HCT116 (cell line): ENCODE measurements around the gene PRR7.

Experiments used
- EZH2 ChIP-seq: fragments of 200-600 bp; sonication (generic); IDR thresholded peaks from 2 replicates; pipeline ENCODE4 v1.6.1; 2017; ENCODE audit warnings: antibody characterized with exemption, mixed run types
- EZH2phosphoT487 ChIP-seq: fragments of 200-600 bp; IDR thresholded peaks from 2 replicates; pipeline ENCODE4 v1.6.1; 2018; ENCODE audit warnings: antibody characterized with exemption, borderline replicate concordance
- JUND ChIP-seq: IDR thresholded peaks from 2 replicates; pipeline ENCODE4 v1.6.1; 2012
- POLR2A ChIP-seq: IDR thresholded peaks from 2 replicates; pipeline ENCODE4 v1.7.0; 2011; ENCODE audit warnings: borderline replicate concordance; ENCODE audit not compliant: insufficient read depth, insufficient read length; ENCODE audit errors: extremely low read depth
- POLR2AphosphoS5 ChIP-seq: IDR thresholded peaks from 2 replicates; pipeline ENCODE4 v1.6.1; 2011; ENCODE audit warnings: mild to moderate bottlenecking, low read depth, low read length, moderate library complexity
- TCF7L2 ChIP-seq: IDR thresholded peaks from 2 replicates; pipeline ENCODE4 v1.7.0; 2011; ENCODE audit warnings: borderline replicate concordance, inconsistent platforms; ENCODE audit not compliant: insufficient read depth, insufficient read length; ENCODE audit errors: extremely low read depth
- YY1 ChIP-seq: IDR thresholded peaks from 2 replicates; pipeline ENCODE4 v1.6.1; 2011; ENCODE audit warnings: low read length, low read depth, moderate library complexity, mild to moderate bottlenecking; ENCODE audit not compliant: insufficient replicate concordance; ENCODE audit errors: extremely low read depth
- TF ChIP-seq, protein P1 (sequence below), 3 experiments: fragments of 200-600 bp in 1 of 3; sonication (generic) in 1 of 3; IDR thresholded peaks in 2 of 3; conservative IDR thresholded peaks in 1 of 3; 2 replicates each; pipeline ENCODE4 v1.5.1; 2012 to 2017; ENCODE audit warnings: low read depth in 2 of 3, low read length in 2 of 3, antibody characterized with exemption in 1 of 3, borderline replicate concordance in 1 of 3, control low read depth in 1 of 3, mild to moderate bottlenecking in 1 of 3, mixed read lengths in 1 of 3, mixed run types in 1 of 3, moderate library complexity in 1 of 3; ENCODE audit not compliant: insufficient read depth in 1 of 3
- TF ChIP-seq, protein P2 (sequence below): IDR thresholded peaks from 2 replicates; pipeline ENCODE4 v1.6.1; 2012; ENCODE audit warnings: low read depth
- TF ChIP-seq, protein P3 (sequence below): IDR thresholded peaks from 2 replicates; pipeline ENCODE4 v1.6.1; 2012
- TF ChIP-seq, protein P4 (sequence below): IDR thresholded peaks from 2 replicates; pipeline ENCODE4 v1.6.1; 2012

DNA sequence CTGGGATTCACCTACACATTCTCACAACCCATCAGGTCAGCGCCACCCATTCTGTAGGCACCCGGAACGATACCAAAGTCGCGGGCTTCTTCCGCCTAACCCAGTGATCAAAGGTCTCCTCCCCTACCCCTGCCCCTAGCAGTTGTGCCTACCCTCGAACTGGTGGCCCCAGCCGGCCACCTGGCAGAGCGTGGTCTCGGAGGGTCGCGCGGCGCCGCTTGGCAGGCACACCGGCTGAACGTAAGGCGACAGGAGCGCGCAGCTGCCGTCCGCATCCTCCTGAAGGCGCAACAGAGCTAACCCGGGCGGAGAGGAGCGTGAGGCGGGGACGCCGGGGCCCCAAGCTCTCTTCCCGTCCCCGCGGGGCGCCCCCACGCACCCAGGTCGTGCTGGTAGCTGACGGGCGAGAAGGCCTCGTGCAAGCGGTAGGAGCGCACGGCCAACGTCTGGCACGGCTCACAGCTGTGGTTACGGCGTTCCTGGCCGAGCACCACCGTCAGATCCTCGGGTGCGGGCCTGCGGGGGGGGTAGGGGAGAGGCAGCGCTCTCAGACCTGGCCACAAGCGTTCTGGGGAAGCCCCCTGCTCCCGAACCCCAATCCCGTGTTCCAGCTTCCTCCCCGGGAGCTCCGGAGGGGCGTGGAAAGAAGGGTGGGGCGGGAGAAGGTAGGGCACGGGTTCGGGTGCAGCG is 43.4 kb upstream of the PRR7 start:
- no peak for TF ChIP-seq EZH2phosphoT487
- TF ChIP-seq, protein P1, sequence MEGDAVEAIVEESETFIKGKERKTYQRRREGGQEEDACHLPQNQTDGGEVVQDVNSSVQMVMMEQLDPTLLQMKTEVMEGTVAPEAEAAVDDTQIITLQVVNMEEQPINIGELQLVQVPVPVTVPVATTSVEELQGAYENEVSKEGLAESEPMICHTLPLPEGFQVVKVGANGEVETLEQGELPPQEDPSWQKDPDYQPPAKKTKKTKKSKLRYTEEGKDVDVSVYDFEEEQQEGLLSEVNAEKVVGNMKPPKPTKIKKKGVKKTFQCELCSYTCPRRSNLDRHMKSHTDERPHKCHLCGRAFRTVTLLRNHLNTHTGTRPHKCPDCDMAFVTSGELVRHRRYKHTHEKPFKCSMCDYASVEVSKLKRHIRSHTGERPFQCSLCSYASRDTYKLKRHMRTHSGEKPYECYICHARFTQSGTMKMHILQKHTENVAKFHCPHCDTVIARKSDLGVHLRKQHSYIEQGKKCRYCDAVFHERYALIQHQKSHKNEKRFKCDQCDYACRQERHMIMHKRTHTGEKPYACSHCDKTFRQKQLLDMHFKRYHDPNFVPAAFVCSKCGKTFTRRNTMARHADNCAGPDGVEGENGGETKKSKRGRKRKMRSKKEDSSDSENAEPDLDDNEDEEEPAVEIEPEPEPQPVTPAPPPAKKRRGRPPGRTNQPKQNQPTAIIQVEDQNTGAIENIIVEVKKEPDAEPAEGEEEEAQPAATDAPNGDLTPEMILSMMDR (IDR thresholded peaks at IDR 0.05 in 2 of 3, conservative IDR thresholded peaks at IDR 0.05 in 1 of 3; ENCODE audit: borderline replicate concordance in 1 of 3, insufficient read depth in 1 of 3, low read depth in 2 of 3, low read length in 2 of 3) = no peak
- no peak for TF ChIP-seq TCF7L2
- TF ChIP-seq POLR2A = no peak
- TF ChIP-seq, protein P2, sequence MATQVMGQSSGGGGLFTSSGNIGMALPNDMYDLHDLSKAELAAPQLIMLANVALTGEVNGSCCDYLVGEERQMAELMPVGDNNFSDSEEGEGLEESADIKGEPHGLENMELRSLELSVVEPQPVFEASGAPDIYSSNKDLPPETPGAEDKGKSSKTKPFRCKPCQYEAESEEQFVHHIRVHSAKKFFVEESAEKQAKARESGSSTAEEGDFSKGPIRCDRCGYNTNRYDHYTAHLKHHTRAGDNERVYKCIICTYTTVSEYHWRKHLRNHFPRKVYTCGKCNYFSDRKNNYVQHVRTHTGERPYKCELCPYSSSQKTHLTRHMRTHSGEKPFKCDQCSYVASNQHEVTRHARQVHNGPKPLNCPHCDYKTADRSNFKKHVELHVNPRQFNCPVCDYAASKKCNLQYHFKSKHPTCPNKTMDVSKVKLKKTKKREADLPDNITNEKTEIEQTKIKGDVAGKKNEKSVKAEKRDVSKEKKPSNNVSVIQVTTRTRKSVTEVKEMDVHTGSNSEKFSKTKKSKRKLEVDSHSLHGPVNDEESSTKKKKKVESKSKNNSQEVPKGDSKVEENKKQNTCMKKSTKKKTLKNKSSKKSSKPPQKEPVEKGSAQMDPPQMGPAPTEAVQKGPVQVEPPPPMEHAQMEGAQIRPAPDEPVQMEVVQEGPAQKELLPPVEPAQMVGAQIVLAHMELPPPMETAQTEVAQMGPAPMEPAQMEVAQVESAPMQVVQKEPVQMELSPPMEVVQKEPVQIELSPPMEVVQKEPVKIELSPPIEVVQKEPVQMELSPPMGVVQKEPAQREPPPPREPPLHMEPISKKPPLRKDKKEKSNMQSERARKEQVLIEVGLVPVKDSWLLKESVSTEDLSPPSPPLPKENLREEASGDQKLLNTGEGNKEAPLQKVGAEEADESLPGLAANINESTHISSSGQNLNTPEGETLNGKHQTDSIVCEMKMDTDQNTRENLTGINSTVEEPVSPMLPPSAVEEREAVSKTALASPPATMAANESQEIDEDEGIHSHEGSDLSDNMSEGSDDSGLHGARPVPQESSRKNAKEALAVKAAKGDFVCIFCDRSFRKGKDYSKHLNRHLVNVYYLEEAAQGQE = no peak
- TF ChIP-seq POLR2AphosphoS5 = no peak
- TF ChIP-seq, protein P3, sequence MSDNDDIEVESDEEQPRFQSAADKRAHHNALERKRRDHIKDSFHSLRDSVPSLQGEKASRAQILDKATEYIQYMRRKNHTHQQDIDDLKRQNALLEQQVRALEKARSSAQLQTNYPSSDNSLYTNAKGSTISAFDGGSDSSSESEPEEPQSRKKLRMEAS = no peak
- no peak for TF ChIP-seq YY1
- TF ChIP-seq, protein P4, sequence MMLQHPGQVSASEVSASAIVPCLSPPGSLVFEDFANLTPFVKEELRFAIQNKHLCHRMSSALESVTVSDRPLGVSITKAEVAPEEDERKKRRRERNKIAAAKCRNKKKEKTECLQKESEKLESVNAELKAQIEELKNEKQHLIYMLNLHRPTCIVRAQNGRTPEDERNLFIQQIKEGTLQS = no peak
- TF ChIP-seq JUND = no peak
- TF ChIP-seq EZH2 = no peak
